H1 (cell line): Measurements from ENCODE around the gene EIF4A2. TPM values are rescaled to one million over a fixed set of nuclear protein-coding genes. Genes with fewer than 3 reads are reported as not detected.

ENCODE experiments used
- PHF8 ChIP-seq: fragments of 200-600 bp; sonication (generic); conservative IDR thresholded peaks from 2 replicates; pipeline ENCODE4 v1.7.1; 2012; ENCODE audit warnings: low read depth, mild to moderate bottlenecking, inconsistent platforms, low read length, moderate library complexity
- SIN3A ChIP-seq, 2 experiments: IDR thresholded peaks in 1 of 2; conservative IDR thresholded peaks in 1 of 2; 2 replicates each; pipeline ENCODE4 v1.6.1; 2011 to 2012; ENCODE audit warnings: low read length in 2 of 2, improper control_type of control experiment in 1 of 2, low read depth in 1 of 2, mild to moderate bottlenecking in 1 of 2
- polyA plus RNA-seq, 7 experiments: library from polyadenylated mRNA; depleted of rRNA in 3 of 7; stranded (reverse) in 5 of 7; unstranded in 2 of 7; fragments of >200 nt in 5 of 7; fragments of 200-250 nt in 2 of 7; gene quantifications; 1 replicate in 5 of 7; 2 replicates in 1 of 7; 4 replicates in 1 of 7; pipeline versions ENCODE4 v1.2.1 to v1.2.3, GENCODE V29; 2011 to 2013; ENCODE audit warnings: missing spikeins in 2 of 7, mixed read lengths in 2 of 7
- total RNA-seq: library from RNA; stranded (reverse); fragmentation: NEBNext Ultra II Directional; extraction: Animal tissue kit (Norgen Biotek cat#: 25700); gene quantifications from 2 replicates; pipeline ENCODE4 v1.2.1, GENCODE V29; 2021
- TF ChIP-seq, protein P1 (sequence below): IDR thresholded peaks from 2 replicates; pipeline ENCODE4 v1.6.1; 2012; ENCODE audit warnings: inconsistent platforms

Gene EIF4A2
- total and polyA plus RNA-seq, 2 of the 8 experiments (the other 6 are each of a cell fraction or from before 2014, with no cell fraction given), result 527 to 604 TPM

DNA sequence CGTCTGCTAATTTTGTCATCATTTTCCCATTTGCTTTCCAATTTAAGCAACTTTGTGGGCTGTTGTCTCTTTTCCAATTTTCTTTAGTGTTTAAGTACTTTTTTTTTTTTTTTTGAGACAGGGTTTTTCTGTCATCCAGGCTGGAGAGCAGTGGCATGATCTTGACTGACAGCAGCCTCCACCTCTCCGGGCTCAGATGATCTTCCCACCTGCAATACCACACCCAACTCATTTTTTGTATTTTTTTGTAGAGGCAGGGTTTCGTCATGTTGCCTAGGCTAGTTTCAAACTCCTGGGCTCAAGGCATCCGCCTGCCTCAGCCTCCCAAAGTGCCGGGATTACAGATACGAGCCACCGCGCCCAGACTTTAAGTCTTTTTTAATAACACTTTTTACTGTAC, 26.2 kb upstream of the EIF4A2 start (continued):
- TF ChIP-seq SIN3A (conservative IDR thresholded peaks at IDR 0.05 in 1 of 2, IDR thresholded peaks at IDR 0.05 in 1 of 2; ENCODE audit: low read depth in 1 of 2, low read length in 2 of 2) (no peak), PHF8 (no peak)
- TF ChIP-seq, protein P1, sequence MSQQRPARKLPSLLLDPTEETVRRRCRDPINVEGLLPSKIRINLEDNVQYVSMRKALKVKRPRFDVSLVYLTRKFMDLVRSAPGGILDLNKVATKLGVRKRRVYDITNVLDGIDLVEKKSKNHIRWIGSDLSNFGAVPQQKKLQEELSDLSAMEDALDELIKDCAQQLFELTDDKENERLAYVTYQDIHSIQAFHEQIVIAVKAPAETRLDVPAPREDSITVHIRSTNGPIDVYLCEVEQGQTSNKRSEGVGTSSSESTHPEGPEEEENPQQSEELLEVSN, result no peak
